Stimulated activated CD4-positive, alpha-beta T cell treated with anti-CD3 and anti-CD28 coated beads, TNF-alpha, amount 100 ng/mL, for 48 hours (primary cell): Measurements from ENCODE around the gene ZFHX2.

Experiments used
- DNase-seq, 3 donors: peaks; one replicate each; pipeline ENCODE4 v3.0.0-alpha.2; 2020; ENCODE audit warnings: low read depth in 3 of 3

Gene ZFHX2

DNA sequence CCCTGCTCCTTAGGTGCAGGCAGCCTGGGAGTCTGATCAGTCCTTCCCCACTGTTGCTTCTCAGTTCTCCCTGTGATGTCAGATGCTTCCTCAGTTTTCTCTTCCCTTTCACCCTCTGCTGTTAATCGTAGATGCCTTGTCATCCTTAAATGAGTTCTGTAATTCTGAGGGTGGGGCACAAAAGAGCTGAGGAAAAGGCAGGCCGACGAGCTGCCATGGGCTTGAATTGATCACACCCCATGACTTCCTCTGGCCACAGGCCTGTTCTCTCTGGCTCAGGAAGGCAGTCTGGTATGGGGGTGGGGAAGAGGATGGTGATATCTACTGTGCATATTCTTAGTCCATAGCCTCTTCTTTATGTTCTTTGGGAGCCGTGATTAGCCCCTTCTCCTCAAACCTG, 21.3 kb upstream of the ZFHX2 start:
- DNase-seq: no peak

DNA sequence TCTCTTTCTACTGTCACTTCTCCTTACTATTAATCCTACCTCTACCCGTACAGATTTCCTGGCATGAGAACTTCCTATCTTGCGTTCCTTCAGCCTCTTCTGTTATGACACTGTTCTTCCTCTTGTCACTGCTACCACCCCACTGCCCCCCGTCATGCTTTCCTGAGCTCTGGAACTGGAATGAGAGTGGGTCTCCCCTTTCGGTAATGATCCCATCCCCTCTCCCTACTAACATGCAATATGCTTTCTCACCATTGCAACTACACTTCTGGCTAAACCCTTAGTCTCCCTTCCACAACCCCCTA, 20.9 kb upstream of the ZFHX2 start:
- no peak for DNase-seq

DNA sequence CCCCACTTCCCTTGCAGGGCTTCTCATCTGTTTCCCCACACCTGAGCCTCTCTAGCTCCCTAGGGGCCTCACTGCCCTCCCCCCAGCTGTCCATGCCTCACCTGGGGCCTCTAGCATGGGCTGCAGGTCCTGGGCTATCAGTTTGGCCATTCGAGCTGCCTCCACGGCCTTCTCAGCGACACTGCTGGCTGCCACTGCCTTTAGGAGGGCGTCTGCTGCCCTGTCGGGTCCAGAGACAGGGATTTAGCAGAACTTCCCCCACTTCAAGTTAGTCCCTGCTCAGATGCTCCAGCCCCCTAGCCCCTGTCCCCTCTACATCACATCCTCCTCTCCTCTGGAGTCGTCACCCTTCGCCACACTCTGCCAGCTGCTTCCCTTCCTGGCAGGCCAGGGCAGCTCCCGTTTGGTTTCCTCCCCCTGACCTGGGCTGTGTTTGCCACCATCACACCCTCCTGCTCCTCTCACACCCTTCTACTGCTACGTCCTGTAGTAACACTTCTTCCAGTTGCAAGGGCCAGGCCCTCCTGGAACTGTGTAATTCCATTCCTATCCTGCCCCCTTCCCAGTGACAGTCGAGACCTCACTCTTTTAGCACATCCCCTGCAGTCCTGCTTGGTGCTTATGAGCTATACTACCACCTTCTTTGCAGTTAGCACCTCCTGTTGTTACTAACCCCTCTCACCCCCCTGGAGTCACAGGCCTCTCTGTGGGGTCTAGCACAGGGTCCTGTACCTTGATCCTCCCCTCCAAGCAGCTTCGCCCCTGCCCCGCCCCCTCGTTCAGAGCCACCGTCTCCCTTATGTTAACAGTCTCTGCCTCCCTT, 20.3 kb upstream of the ZFHX2 start:
- DNase-seq: no peak

DNA sequence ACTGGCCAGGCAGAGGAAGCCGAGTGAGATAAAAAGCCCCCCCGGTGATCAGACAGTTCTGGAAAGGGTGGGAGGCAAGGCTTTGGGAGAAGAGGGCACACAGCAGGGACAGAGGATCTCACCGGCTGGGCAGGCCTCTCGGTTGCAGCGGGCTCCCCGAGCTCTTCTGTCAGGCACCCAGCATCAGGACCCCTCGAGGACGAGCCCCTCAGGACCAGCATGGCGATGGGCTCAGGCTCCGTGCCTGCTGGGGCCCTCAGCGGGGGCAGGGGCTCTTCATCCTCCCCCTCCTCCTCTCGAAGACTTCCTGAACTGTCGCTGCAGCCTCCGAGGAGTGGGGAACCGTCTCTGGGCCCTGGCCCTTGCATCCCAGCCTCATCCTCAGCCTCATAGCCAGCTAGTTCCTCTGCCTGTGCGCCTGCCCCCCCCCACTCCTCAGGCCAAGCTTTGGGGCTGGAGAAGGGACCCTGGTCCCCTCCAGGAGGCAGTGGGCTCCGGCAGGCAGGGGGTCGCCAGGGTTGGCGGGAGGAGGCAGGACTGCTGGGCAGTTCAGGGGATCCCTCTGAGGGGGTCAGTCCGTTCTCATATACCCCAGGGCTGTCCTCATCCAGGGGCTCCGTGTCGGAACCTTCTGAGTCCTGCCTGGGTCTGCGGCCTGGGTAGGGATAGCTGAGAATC, 19.4 kb upstream of the ZFHX2 start:
- no peak for DNase-seq

DNA sequence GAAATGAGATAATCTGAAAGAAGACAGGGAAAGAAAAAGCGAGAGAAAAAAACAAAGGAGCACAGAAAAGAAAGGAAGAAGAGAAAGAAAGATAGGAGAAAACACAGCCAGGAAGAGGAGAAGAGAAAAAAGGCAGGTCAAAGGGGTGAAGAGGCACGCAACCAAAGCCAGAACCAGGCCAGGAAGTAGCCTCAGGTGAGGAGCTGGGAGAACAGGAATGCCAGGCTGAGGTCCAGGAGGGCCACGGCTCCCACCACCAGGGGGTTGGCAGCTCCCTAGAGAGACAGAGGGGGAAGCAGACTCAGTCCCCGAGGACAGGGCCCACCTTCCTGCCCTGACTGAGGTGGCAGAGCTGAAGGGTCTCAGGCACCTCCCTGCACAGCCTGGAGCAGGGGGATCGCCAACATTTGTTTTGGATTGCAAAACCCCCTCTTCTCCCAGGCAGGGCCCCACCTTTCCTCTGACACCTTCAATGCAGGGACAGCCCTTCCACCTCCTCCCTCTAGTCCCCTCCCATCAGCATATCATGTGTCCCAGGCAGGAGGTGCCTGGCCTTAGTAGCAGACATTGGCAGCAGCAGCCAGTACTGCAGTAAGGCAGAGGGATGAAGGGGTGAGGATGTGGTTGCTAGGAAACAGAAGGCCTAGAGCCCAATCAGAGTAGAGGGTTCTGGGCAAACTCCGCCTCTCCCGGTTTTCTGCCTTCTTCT, 18.0 kb upstream of the ZFHX2 start:
- no peak for DNase-seq

DNA sequence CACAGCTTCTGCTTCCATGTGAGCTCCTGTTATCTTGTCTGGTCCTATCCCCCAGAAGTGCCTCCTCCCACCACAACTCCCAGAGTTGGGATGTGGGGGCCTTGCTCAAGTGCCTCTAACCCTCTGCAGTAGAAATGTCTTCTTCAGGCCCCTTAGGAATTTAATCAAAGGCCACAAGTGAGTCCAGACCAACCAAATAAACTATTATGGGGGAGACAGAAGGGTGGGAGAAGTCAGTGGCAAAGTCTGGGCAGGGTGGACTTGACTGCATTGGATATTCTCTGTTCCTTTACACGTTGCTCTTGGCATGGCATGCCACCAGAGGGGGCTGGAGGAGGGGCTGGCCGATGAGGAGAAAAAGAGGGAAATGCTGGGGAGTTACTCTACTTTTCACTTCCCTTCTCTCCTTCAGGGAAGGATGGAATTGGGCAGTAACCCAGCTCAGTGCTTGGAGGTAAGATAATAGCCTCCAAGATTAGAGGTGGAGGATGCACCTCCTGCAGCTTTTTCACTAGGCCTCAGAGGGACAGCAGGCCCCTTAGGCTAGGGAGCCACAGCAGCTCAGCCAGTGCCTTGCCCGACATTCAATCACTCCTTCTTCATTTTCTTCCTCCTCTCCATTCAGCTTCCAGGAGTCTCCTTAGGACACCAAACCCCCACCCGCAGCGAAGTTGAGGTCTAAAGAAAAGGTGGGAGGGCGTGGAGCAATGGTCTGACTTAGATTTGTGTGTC, 17.2 kb upstream of the ZFHX2 start:
- DNase-seq: no peak

DNA sequence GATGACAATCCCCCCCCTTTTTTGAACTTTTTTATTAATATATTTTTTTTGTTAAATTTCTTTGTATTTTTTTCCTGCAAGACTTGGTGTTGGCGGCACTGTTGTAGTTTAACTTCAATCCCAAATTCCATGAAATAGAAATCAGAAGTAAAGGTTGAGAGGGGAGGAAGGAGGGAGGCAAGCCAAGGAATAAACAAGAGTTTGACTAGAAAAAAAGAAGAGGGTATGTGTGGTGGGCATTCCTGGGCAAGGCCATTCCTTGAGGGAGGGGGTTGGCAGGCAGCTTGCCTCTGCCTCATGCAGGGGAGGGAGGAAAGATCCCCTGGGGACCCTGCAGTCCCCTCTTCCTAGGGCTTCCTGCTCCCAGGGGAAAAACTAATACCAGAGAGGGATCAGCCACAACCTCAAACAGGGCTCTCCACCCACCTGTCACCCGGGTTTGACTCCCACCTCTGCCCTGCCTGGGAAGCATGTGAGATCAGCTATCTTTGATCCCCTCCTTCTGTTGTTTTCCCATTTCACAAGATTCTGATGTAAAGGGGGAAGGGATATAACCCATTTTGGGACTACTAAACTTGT, 16.5 kb upstream of the ZFHX2 start:
- no peak for DNase-seq

DNA sequence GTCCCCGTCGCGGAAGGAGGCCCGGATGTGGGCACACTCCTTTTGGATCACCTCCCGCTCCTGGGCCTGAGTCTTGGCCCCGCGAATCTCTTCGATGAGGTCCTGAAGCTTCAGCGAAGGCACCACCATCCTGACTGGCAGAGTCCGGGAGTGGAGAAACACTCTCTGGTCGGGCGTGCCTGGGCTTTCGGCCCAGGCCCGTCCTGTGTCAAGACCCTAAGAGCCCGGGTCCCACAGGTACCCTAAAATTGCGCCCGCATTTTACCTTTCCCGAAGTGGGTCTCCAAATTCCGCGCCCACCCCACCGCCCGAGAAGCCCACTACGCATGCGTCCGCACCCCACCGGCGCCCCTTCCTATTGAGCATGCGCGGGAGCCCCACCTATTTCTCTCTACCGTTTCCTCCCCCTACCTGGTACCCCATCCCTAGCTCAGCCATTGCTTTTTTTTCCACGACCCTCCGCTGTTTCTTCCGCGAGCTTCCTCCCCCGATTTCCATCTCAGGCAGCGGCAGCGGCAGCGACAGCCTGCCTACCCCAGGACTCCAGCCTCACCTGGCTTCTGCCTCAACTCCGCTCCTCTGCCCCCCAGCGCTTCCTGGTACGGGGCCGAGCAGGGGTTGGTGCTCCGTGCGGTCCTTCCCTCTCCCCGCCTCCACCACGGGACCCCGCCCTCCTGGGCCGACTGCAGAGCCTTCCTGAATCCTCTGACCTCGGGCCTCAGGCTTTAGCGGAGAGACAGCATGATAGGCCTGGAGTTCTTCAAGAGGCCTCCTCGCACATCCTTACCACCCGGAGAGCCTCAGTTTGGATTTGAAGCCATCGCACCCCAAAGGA, 15.8 kb upstream of the ZFHX2 start, which contains the start of gene AP1G2:
AP1G2 (minus strand) TSS at position 606 of the 835 bp plus-strand sequence; CDS start at position 129, 477 bp downstream.
- DNase-seq: peak; percentile 85 to 91 (median 86)

DNA sequence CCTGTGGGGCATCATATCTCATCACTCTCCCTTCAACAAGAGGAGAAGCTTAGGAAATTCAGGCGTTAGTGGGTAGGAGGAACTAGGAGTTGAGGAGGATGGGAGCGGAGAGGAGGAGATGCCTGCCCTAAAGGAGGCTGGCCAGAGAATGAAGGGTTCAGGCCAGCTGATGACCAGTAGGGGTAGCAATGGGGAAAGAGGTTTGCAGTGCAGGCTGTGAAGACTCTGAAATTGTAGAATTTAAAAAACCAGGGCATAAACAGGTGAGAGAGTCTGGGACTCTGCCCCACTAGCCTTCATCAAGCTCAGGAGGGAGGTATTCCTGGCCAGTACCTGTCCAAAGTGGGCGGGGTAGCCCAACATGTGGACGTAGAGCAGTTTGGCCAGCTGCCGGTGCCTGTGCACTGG, 15.2 kb upstream of the ZFHX2 start:
- no peak for DNase-seq

DNA sequence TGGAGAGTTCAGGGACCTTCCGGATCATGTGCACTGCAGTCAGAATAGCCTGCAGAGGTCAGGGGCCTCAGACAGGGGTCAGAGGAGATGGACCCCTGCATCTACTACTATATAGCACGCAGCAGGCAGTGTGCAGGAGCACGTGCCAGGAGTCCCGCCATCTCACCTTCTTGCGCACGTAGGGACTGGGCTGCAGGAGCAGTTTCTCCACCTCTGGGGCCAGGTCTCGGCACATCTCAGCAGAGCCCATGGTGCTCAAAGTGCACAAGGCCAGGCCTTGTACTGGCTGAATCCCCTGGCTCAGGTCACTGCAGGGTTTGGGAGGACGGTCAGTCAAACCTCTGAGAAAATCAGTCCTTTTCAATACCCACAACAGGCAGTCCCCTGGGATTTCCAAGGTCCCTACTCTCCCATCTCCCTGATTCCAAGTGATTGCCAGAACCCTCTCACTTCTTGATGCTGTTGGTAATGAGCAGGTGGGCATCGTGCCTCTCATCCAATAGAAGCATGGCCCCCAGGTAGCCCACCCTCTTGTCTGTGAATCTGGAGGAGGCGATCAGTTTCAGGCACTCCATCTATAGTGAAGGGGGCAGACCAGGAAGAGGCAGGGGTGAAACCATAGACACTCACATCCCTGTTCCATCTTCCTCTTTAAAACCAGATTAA, 14.7 kb upstream of the ZFHX2 start:
- no peak for DNase-seq

DNA sequence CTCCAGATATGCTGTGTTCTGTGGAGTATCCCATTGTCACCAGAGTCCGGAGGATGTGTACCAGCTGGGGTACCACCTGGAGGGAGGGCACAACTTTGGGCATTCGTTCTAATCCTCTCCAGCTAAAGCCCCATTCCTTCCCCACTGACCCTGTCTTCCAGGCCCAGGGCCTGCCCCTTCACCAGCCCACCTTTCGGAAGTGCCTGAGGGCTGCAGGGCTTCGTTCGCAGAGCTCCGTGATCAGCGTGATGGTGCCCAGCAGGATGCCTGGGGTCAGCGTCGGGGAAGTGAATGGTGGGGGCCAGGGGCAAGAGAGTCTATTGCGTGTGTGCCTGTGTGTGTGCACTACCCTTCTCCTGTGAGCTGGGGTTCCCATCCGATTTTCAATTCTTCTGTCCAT, 14.1 kb upstream of the ZFHX2 start:
- no peak for DNase-seq

DNA sequence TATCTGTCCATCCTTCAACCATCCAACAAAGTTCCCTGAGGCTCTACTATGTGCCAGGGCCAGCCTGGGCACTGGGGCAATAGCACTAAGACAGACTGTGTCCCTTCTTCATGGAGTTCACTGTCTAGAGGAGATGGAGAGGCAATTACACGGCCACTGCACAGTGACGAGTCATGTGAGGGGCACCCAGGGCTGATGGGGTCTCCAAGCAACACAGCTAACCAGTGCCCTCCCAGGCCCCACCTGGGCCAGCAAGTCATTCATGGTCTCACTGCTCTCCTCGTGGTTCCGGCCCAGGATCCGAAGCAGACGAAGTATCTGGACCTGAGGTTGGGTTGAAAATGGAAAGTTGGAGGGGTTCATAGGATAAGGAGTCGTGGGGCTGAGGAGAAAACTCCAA, 13.3 kb upstream of the ZFHX2 start:
- no peak for DNase-seq

DNA sequence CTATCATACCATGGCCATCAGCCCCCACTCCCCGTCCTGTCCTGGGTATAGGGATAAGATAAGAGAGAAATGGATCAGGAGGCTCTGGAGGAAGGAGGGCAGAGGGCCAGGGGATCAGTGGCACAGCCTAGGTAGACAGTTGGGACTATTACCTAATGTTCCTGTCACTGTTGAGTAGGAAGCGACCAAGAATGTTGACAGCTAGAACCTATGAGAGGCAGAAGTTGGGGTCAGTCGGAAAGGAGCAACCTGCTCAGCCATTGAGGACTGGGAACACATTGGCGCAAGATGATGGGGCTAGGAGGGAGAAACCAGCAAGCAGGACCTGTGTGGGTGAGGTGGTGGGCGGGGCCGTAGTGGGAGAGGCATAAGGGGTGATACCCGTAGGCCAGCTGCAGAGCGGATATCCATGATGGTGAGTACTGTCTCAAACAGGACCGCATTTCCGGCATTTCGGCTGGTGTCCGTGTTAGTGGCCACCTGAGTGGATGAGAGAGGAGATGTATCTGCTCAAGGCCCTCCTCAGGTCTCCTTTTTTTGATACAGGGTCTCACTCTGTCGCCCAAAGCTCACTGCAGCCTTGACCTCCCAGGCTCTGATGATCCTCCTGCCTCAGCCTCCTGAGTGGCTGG, 12.7 kb upstream of the ZFHX2 start:
- DNase-seq: no peak

DNA sequence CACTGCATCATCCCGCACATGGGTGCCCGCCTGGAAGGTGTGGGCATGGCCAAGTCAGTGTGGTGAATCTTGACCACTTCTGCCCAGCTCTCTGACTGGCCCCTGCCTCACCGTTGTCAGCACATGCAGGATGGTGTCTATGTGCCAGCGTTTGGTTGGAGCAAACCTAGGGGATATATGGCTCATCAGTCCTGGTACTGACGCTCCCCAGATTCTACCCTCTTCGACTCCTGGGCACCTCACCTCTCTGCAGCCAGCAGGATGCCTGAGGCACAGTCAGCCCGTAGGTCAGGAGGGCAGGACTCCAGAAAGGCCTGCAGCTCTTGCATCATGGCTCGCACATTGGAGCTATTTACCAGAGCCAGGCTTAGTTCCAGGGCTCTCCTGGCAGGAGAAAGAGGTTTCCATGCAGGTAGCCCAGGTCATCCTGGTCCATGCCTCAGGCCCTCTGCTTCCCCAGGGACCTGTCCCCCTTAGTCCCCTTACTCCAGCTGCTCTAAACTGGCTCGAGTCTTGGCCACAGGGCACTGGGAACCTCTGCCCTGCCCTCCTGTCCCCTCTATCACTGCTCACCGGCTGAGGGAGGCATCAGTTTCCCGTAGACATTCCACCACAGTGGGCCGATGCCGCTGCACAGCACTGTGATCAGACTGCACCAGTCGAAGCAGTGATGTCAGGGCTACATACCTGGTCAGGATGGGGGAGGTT, 12.1 kb upstream of the ZFHX2 start:
- DNase-seq: no peak

DNA sequence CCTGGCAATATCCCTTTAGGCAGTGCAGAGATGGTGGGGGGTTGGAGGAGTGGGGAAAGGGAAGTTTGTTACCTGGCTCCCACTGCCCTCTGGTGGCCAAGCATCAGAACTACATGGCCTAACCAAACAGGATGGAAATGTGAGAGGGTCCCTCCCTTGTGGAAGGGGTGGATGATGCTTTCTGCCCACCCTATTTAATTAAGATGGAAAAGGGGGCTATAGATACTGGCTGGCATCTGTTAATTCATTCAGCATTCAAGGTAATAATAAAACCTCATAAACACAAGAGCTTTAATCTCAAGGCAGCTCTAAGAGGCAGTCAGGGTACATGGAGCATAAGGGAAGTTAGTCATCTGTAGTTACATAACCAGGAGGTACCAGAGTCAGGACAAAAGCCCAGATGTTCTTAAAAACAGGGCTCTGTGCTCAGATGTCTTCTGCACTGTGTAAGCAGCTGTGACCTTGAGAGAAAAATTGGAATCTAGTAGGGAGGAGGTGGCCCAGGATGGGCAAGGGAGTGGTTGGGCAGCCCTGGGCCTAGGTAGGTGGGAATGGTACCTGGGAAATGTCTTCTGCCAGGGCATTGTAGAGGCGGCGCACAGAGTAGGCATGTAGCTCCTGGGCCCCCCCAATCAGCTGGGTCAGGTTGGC, 11.4 kb upstream of the ZFHX2 start:
- DNase-seq: no peak

DNA sequence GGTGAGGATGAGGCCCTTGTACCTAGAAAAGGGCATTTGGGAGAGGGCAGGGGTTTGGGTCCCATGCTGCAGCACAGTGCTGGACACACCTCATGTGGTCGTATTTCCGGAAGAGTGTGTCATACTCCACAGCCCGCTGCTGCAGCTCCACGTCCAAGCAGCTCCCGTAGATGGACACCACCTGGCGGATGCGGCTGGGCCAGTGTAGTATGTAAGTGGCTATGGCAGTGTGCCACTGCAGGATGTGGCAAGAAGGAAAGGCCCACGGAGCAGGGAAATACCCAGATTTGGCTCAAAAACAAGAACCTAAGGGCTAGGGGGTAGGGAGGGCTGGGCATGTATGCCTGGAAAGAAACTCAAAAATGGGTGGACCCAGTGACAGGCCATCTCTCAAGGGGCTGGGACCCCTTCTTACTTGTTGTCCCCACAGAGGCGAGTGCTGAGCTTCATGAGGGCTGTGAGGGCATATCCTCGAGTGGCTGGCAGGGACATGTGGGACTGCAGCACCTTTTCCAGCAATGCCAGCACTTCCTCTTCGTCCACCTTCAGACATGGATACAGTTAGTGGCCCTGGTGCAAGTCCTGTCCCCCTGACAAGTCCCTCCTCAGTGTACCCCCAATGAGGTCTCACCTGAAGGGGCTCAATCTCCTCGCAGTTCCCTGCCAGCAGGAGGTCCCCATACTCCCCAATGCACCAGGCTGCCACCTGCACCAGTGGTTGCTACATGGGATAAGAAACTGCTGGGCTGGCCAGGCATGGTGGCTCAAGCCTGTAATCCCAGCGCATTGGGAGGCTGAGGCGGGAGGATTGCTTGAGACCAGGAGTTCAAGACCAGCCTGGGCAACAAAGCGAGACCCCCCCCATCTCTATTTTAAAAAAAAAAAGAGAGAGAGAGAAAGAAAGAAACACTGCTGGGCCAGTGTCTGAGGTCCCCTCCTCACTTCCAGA, 10.6 kb upstream of the ZFHX2 start:
- DNase-seq: no peak

DNA sequence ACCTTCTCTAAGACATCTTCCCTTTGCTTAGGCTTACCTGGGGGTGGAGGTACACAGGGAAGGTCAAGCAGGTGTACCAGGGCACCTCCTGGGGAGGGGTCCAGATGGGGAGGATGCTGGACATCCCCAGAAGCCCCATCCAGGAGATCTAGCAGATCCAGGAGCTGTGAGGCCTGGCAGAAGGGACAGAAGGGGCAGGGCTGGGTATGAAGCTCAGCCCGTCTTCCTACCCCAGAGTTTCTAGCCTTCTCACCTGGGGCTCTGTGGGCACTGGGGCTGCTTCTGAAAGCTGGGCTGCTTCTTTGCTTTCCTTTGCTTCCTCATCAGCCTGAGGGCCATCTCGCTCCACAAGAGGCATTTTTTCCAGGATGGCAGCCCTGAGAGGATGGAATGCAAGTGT, 9.7 kb upstream of the ZFHX2 start:
- no peak for DNase-seq
